Raji (cell line): ENCODE results near the gene GPR78.

Source experiments
- POLR2A ChIP-seq: IDR thresholded peaks from 2 replicates; pipeline ENCODE4 v1.6.1; 2011; ENCODE audit warnings: low read depth, low read length, control low read depth; ENCODE audit not compliant: insufficient read depth

The GPR78 gene

DNA sequence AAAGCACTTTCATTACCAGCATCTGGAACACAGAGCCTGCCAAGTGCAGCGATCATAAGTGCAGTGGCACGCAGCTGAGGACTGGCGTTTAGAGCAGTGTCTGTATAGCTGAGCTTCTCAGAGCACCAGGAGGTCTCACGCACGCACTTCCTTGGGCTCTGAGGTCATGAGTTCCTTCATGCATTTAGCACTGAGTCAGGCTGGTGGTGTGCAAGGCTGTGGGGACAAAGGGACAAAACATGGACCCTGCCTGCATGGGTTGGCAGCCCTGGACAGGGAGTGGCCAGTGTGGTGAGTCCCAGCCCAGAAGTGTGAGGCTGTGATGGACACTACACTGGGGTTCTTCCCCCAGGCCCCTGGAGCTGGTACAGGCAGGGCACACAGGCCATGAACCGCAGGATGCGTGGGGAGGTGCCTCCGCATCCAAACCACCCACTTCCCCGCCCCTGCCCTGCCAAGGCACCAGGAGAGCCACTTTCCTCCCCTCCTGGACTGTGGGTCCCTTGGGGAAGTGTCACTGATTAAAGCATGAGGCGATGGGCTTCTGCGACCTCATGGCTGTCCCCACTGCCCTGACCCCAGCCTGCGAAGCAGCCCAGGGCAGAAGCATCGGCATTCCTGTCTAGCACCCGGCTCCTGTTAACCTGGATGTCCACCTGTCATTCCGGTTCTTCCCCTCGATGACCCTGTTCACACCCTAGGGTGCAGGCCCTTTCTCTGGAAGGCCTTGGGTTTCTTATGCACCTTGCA is 37.2 kb upstream of the GPR78 start:
- no peak for TF ChIP-seq POLR2A

DNA sequence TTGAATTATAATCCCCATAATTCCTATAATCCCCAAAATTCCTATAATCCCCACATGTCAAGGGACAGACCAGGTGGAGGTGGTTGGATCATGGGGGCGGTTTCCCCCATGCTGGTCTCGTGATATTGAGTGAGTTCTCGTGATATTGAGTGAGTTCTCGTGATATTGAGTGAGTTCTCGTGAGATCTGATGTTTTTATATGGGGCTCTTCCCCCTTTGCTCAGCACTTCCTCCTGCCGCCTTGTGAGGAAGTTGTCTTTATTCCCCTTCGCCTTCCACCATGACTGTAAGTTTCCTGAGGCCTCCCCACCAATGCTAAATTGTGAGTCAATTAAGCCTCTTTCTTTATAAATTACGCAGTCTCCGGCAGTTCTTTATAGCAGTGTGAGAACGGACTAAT is 36.6 kb upstream of the GPR78 start:
- TF ChIP-seq POLR2A, result no peak

DNA sequence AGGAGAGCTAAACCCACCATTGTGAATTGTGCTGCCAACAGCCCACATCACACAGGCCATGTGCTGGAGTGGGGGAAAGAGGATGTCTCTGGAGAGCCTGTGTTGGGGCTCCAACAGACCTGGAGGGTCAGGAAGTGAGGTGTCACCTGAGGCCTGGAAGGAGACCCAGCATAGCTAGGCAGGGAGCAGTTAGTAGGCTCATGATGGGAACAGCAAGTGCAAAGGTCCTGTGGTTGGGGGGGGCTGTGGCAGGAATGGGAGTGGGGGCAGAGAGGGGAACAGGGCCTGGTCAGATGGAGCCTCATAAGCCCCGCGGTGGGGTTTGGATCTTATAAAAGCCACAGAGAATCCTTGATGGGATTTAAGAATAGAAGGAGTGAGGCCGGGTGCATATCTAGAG is 35.9 kb upstream of the GPR78 start:
- TF ChIP-seq POLR2A, result no peak

DNA sequence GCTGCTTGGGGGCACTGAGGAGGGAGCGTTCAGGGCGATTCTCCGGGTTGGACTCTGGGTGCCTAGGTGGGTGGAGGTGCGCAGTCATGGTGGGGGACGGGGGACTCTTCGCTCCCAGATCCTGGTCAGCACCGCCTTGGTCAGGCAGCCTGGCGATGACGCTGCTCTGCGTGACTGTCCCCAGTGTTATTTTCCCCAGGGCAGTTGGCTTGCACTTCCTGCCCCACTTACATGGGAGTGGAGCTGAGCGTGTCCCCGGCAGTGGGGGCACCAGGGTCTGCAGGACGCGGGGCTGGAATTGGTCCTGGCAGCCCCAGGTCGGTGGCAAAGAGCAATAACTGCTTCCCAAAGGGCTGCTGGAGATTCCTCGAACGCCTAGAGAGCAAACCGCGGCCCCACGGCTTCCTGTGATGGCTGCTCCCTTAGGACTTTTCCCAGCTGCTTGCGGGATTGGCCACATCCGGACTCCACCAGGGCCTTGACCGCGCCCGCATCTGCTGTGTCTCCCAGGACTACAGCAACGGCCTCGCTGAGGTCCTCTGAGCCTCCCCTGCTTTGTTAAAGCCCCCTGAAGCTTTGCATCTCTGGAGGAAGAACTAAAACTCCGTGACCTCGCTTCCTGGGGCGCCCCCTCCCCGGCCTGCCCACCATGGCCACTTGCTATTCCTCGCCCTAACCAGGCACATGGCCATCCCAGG is 35.3 kb upstream of the GPR78 start:
- TF ChIP-seq POLR2A, result no peak

DNA sequence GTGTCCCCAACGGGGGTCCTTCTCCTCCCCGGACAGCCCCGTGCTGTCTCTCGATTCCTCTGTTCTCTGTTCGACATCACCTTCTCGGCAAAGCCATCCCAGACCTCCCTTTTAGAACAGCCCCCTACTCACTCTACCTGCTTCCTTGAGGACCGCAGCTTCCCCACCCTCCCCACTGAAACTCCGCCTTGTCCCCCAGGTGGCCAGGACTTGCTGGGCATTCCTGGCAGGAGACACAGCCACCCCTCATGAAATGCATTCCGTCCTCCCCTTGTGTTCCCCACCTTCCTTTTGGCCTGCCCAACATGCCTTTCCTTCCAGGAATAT is 34.8 kb upstream of the GPR78 start:
- TF ChIP-seq POLR2A, result no peak

DNA sequence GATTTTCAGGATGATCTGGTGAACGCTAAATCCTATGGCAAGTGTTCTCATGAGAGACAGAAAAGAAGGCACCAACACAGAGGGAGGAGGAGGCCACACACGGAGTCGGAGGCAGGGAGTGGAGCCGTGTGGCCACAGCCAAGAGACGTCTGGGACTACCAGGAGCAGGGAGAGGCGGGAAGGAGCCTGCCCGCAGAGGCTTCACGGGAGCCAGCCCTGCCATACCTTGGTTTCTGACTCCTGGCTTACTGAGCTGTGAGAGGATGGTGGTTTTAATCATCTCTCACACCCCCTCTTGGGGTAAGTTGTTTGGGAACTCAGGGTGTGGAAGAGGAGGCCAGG is 33.5 kb upstream of the GPR78 start:
- TF ChIP-seq POLR2A, result no peak

DNA sequence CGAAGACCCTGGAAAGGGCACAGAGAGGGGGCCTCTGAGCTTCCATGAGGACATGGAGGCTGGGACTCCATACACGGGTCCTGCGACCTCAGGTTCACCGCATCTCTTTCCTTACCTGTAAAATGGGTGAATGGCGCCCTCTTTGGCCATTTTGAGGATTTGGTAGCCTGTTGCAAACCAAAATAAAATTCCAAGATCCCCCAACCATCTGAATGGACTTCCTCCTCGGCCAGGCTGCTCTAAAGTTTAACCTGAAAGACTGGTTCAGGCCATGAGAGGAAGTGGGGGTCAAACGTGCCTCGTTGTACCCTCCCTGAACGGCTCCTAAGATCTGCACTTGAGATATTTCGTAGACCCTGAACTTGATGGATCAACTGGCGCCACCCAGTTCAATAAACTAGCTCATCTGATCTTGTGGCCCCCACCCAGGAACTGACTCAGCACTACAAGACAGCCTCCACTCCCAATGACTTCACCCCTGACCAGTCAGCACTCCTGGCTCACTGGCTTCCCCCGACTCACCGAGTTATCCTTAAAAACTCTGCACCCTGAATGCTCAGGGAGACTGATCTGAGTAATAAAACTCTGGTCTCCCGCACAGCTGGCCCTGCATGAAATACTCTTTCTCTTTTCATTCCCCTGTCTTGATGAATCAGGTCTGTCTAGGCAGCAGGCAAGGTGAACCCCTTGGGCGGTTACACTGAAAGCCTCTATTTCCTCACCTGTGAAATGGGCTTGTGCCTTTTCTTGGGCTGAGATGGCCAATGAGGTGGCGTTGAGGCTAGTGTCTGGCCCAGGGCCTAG is 32.9 kb upstream of the GPR78 start:
- no peak for TF ChIP-seq POLR2A

DNA sequence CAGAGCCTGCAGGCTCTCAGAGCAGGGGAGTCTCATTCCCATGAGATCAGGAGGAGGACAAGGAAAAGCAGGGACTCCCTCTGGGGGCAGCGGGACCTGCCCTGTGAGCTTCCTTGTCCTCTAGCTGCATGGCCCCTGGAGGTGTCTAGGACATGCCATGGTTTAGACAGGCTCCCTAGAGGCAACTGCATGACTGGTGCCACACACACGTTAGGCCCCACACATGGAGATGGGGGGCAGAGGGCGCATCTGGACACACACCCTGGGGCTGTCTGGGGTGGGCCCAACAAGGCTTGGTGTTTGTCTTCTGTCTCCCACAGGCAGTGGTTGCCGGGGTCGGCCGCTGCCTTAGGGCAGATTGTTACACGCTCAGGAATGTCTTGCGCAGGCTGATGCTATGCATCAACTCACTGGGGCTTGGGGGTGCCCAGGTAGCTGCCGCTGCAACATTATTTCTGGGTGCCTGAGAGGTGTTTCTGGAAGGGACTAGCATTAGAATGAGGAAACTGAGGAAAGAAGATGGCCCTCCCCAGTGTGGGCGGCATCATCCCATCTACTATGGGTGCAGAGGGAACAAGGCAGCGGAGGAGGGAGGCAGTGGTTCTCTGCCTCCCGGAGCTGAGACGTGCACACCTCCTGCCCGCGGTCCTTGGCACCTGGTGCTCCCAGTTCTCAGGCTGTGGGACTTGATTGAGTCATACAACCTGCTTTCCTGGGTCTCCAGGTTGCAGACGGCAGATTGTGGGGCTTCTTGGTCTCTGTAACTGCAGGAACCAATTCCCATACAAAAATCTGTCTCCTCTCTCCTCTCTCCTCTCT is 32.1 kb upstream of the GPR78 start:
- no peak for TF ChIP-seq POLR2A

DNA sequence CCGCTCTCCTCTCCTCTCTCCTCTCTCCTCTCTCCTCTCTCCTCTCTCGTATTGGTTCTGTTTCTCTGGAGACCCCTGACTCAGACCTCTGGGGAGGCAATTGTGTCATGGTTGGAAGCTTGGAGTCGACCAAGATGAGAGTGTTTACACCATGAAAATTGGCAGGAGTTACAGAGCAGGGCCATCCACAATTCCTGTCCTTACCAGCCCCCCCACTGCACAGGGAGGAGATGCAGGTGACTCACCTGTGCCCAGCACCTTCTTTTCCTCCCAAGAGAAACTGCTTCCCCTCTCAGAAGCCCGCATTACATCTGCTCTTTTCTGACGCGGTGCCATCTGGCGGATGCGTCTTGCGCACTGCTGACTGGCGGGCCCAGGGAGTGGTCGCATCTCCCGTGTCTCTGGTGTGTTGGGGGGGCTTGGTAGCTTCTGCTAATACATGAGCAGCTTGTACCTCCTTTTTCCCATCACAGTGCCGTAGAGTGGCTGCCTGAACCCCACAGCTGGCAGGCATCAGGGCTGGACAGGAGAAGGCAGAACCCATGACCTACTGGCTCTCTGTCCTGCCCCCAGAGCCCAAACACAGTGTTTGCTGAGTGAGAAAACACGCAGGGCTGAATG is 31.4 kb upstream of the GPR78 start:
- no peak for TF ChIP-seq POLR2A

DNA sequence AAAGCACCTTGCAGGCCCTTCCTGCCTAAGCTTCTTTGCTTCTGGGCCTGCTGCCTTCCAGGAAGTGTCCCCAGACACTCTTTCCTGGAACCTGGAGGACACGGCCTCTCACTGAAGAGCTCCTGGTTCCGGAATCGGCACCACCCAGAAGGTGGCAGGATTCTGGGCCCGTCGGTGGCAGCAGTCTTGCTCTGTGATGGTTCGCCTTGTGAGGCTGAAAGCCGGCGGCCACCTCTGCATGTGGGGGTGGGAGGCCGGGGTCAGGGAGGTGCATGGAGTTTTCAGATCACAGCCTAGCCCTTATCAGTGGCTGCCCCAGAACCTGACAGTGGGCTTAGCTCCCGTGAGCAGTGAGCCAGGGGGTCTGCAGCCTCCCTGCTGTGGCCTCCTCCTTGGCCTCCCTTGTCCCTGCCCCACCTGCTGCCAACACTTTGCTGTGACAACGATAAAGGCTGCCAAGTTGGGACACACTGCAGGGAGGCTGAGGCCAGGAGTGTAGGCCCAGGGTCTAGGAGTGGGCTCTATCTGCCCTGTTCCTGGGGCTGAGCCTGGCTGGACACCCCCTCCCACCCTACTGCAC is 30.8 kb upstream of the GPR78 start:
- TF ChIP-seq POLR2A, result no peak

DNA sequence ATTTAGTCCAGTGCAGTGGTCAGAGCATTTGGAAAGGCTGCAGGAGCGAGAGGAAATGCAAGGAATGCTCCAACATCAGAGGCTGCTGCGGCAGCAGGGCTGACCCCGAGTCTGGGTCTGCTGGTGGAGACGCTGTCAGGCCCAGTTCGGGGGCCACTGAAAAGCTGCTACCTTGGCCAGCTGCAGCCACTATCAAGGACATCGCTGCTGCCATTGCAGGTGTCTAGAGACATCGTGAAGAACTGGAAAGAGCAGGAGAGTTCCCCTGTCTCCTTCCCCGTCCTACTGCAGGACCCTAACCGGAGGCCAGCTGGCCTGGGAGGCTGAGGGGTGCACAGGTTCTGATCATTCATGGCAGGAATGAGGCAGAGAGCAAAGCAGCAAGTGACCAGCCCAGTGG is 29.5 kb upstream of the GPR78 start:
- TF ChIP-seq POLR2A, result no peak

DNA sequence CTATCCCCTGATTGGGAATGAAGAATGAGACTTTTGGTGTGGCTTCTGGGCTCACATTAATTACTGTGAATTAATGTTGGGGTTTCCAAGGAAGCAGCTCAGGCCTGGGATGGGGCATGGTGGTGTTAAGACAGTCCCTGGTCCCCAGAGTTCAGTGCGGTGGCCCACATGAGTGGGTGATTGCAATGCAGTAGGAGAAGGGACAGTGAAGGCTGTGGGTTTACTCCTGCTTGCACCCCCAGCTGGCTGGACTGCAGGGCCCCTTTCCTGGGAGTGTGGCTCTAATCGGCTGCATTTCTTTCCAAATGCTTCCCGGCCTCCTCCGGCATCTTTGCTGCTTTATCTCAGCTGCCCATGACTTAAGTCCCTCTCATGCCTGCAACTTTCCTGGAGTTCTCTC is 28.2 kb upstream of the GPR78 start:
- TF ChIP-seq POLR2A, result no peak

DNA sequence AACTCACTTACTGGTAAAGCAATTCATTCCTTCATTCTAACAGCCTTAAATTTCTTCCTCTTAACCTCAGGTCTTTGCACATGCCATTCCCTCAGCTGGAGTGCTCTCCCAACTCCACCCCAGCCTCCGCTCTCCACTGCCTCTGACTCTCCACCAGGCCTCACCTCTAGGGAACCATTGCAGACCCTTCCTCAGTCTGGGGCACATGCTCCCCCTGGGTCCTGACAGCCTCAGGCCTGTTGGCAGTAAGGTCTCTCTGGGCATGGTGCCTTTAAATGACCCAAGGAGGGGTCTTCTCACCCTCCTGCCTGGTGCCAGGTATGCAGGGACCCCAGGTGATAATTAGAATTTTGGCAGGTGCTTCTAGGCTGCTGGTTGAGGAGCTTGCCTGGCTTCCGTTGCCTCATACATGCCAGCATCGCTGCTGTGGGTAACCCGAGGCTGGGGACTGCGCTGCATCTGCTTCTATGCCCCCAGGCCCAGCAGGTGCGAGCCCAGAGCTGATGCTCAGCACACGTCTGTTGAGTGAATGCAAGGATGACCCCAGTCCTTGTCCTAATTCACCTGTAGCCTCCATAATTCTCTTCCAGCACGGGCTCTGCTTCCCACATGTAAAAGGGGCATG is 27.5 kb upstream of the GPR78 start:
- no peak for TF ChIP-seq POLR2A

DNA sequence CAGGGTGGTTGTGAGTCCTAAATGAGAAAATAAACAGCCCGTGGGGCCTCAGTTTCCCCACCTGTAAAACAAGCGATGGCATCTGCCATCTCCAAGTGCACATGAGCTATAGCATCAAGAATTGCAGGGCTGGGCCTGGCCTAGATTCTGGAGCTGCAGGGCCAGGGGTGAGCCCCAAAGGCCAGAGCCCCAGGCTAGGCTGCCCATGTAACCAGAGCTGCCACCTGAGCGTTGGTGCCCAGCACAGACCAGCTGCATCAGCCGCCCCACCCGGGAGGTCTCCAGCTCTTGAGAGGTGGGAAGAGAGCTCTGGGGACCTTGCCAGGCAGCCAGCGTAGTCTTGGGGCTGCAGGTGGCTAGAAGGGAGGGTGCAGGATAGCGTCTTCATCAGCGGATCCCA is 27.0 kb upstream of the GPR78 start:
- no peak for TF ChIP-seq POLR2A

DNA sequence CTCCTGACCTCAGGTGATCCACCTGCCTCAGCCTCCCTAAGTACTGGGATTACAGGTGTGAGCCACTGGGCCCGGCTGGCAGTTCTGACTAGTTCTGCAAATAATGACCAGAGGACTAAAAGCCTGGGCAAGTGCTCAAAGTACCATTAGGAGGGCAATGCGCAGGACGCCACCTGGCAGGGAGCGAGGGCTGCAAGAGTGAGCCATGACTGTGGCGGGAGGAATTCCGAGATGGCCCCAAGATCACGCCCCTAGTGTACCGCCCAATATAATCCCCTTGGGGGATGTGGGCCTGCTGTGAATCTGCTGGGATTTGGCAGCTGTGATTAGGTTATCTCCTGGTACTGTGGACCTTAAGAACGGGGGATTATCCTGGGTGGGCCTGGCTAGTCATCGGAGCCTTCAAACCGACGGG is 26.2 kb upstream of the GPR78 start:
- TF ChIP-seq POLR2A, result no peak
